Spleen (tissue), 13 donors: ENCODE data around the gene OLR1. TPM values are rescaled to one million over a fixed set of nuclear protein-coding genes. Genes with fewer than 3 reads are reported as not detected.
"Not testable (repeated sequence)": the region's sequence is repeated elsewhere in the genome, so short reads cannot be mapped to it uniquely, and the experiment has no call there.

Experiments used
- DNase-seq: peaks from one replicate; pipeline ENCODE4 v3.0.0-alpha.2; 2020
- H3K27ac ChIP-seq, 8 donors: fragments of 200-600 bp; sonication (generic) in 7 of 8; 1 replicate in 4 of 8; 2 replicates in 4 of 8; pipeline versions ENCODE4 v1.5.0 to v1.8.0; 2016 to 2021; ENCODE audit warnings: inconsistent platforms in 4 of 8, mild to moderate bottlenecking in 4 of 8, moderate library complexity in 1 of 8
- H3K27me3 ChIP-seq, 7 donors: fragments of 200-600 bp; sonication (generic) in 6 of 7; replicated peaks in 1 of 7; 1 replicate in 4 of 7; 2 replicates in 3 of 7; pipeline versions ENCODE4 v1.5.0 to v1.8.0; 2016 to 2021; ENCODE audit warnings: inconsistent platforms in 3 of 7, mild to moderate bottlenecking in 1 of 7
- H3K36me3 ChIP-seq, 6 donors: fragments of 200-600 bp; sonication (generic) in 5 of 6; 1 replicate in 4 of 6; 2 replicates in 2 of 6; pipeline versions ENCODE4 v1.5.0 to v1.8.0; 2016 to 2021; ENCODE audit warnings: inconsistent platforms in 2 of 6
- H3K4me1 ChIP-seq, 6 donors: fragments of 200-600 bp; sonication (generic) in 5 of 6; 1 replicate in 3 of 6; 2 replicates in 3 of 6; pipeline versions ENCODE4 v1.5.0 to v1.8.0; 2016 to 2021; ENCODE audit warnings: inconsistent platforms in 3 of 6
- H3K4me3 ChIP-seq, 8 donors: fragments of 200-600 bp; sonication (generic) in 7 of 8; 1 replicate in 4 of 8; 2 replicates in 4 of 8; pipeline versions ENCODE4 v1.5.0 to v1.8.0; 2016 to 2021; ENCODE audit warnings: inconsistent platforms in 4 of 8, mild to moderate bottlenecking in 4 of 8, moderate library complexity in 2 of 8
- H3K9me3 ChIP-seq, 8 donors: fragments of 200-600 bp; sonication (generic) in 7 of 8; 1 replicate in 4 of 8; 2 replicates in 4 of 8; pipeline versions ENCODE4 v1.5.0 to v1.8.0; 2016 to 2021; ENCODE audit warnings: inconsistent platforms in 4 of 8
- POLR2A ChIP-seq, 3 donors: fragments of 450-650 bp; IDR thresholded peaks; one replicate each; pipeline ENCODE4 v1.5.1; 2017; ENCODE audit warnings: antibody characterized with exemption in 3 of 3, mild to moderate bottlenecking in 1 of 3
- POLR2AphosphoS5 ChIP-seq, 3 donors: sonication (generic); formaldehyde crosslinking; IDR thresholded peaks; one replicate each; pipeline ENCODE4 v1.5.1; 2017; ENCODE audit warnings: antibody characterized with exemption in 3 of 3
- WGBS, 5 donors: extraction: QIAGEN DNeasy Blood & Tissue Kit in 3 of 5; methylation state at CpG; one replicate each; pipeline versions ENCODE4 v1.1.5 to v1.1.7; 2013 to 2018; 5-methylcytosine and 5-hydroxymethylcytosine counted together
- intact Hi-C: fragments of 100-400 bp; cut with DNase I; formaldehyde crosslinking; loops from one replicate; pipeline ENCODE4 v1.15.0; 2023; ENCODE audit warnings: low total_unique reads
- long read RNA-seq, 2 donors: transcript quantifications; one replicate each; lab custom pipeline, GENCODE V29; 2026
- polyA plus RNA-seq, 3 donors: library from polyadenylated mRNA; stranded (reverse); fragments of 200-250 nt; gene quantifications; one replicate each; pipeline ENCODE4 v1.2.1, GENCODE V29; 2013
- total RNA-seq, 7 donors: library from RNA; depleted of rRNA in 3 of 7; stranded (reverse); fragments of >200 nt in 3 of 7; fragmentation: NEBNext Ultra II Directional in 4 of 7; extraction: Animal tissue kit (Norgen Biotek cat#: 25700) in 4 of 7; gene quantifications; one replicate each; pipeline versions ENCODE4 v1.1.0 to v1.2.1, GENCODE V29; 2016 to 2021
- TF ChIP-seq, protein P1 (sequence below), 11 experiments: fragments of 200-600 bp in 7 of 11; fragments of 450-650 bp in 4 of 11; sonication (generic) in 4 of 11; IDR thresholded peaks in 8 of 11; conservative IDR thresholded peaks in 3 of 11; 1 replicate in 7 of 11; 2 replicates in 4 of 11; pipeline versions ENCODE4 v1.4.0 to v1.8.0; 2016 to 2021; ENCODE audit warnings: antibody characterized with exemption in 11 of 11, inconsistent platforms in 4 of 11, mild to moderate bottlenecking in 1 of 11
- donor health status: healthy with polysubstance abuse.
- donor health status: DM: no; HTN: no; CAD: no; lungs with moderate emphysema.
- donor health status: DM: no; HTN: no; CAD: no.
- donor health status: Bipolar disorder and iron deficiency.
- donor health status: healthy.
- donor health status: DM: no; HTN: no; CAD: no.
- donor health status: DM: yes; HTN: yes; CAD: no.

The OLR1 gene
- 10 to 100 TPM in 1 of 7 donors, 1 to 10 TPM in 3, not detected in 3; 1.2 to 10.5 (median 1.3) TPM for total RNA-seq
- under 1 TPM; 0.09 to 0.22 (median 0.13) TPM for polyA plus RNA-seq
- long read RNA-seq, donor 1: 0 reads
- long read RNA-seq, donor 2: 0 reads

DNA sequence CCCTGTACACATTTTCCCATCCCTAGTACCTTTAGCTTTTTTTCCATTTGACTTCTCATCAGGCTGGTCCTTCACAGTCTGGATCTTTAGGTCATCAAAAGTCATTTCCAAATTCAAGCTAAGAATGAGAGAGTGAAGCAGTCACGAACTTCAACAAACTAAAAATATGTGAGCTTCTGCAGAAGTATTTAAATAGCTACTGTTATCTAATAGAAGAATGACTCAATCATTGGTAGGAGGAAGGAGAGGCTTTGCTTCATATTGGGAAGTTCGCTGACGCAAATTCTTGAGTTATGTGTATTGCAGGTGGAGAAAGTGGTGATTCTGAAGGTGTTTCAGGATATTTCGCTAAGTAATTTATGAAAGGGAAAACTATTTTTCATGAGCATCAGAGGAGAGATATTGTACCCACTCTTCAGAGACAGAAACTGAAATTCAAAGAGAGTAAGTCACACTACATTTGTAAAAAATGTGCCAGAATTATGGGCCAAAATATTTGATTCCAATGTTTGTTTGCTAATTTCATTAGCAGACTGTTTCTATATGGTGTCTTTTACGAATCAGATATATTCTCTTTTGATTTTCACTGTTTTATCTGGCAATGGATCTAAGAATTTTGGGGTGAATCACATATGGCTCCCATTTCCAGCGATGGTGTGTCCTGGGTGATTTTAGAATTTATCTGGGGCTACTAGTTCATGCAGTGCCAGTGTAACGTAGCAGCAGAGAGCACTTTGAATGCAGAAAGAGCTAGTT, at the start of gene OLR1:
TSS of gene OLR1 (minus strand) at position 160 of the 756 bp plus-strand sequence. CDS start at position 105, 55 bp downstream.
- no peak for DNase-seq
- 59 to 72% (median 69%) methylated on average over 7 of the region's 7 CpGs for WGBS, 5 donors
- Histone ChIP-seq H3K27ac (no peak within 1 kb of the TSS), H3K9me3 (no peaks in the 10 kb centered on the region), H3K36me3 (no peaks in the 10 kb centered on the region), H3K4me3 (no peak within 1 kb of the TSS), H3K4me1 (peaks cover 0 to 14% (median 0%) of the 10 kb centered on the region in 6 donors), H3K27me3 (peaks cover 0 to 13% (median 0%) of the 10 kb centered on the region in 7 donors)
- intact Hi-C loops: no loop called here
- TF ChIP-seq, protein P1, sequence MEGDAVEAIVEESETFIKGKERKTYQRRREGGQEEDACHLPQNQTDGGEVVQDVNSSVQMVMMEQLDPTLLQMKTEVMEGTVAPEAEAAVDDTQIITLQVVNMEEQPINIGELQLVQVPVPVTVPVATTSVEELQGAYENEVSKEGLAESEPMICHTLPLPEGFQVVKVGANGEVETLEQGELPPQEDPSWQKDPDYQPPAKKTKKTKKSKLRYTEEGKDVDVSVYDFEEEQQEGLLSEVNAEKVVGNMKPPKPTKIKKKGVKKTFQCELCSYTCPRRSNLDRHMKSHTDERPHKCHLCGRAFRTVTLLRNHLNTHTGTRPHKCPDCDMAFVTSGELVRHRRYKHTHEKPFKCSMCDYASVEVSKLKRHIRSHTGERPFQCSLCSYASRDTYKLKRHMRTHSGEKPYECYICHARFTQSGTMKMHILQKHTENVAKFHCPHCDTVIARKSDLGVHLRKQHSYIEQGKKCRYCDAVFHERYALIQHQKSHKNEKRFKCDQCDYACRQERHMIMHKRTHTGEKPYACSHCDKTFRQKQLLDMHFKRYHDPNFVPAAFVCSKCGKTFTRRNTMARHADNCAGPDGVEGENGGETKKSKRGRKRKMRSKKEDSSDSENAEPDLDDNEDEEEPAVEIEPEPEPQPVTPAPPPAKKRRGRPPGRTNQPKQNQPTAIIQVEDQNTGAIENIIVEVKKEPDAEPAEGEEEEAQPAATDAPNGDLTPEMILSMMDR (IDR thresholded peaks at IDR 0.05 in 8 of 11, conservative IDR thresholded peaks at IDR 0.05 in 3 of 11): no peak
- no peak for TF ChIP-seq POLR2AphosphoS5 (IDR thresholded peaks at IDR 0.05)
- TF ChIP-seq POLR2A (IDR thresholded peaks at IDR 0.05): no peak

DNA sequence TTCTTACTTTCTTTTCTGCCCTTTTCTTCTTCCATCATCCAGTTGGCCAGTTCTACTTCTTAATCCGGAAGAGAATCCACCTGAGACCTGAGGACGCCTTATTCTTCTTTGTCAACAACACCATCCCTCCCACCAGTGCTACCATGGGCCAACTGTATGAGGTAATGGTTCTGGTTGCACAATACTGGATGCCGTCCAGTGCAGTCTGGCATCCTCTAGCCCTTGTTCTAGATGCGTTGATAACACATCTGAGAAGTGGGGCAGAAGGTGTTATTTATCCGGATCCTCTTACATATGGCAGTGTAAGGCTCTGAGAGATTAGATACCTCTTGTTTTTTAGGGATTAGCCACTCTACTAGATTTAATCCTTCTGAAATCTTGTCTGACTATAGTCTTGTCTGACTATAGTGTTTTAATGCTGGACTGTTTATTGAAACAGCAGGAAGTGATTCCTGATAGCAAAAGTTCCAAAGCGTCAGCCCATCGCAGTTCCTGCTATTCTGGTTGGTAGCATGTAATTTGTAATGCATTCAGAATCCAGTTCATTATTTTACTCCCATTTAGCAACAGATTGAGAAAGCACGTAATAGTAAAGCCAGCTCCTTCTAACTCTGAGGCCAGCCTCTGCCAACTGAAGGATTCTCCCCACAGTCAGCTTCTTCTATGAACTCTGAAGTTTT, 48.6 kb upstream of the OLR1 start:
- no peak overlapping the region for H3K4me3 ChIP-seq
- intact Hi-C loops: no loop called here
- no peak overlapping the region for H3K27ac ChIP-seq
- H3K27me3 ChIP-seq: no peaks in the 10 kb centered on the region
- H3K9me3 ChIP-seq: no peaks in the 10 kb centered on the region
- TF ChIP-seq, protein P1 (IDR thresholded peaks at IDR 0.05 in 8 of 11, conservative IDR thresholded peaks at IDR 0.05 in 3 of 11): no peak
- TF ChIP-seq POLR2AphosphoS5 (IDR thresholded peaks at IDR 0.05): peak in 1 of 3 donors; percentile 13
- H3K4me1 ChIP-seq: peaks cover 1 to 9% (median 7%) of the 10 kb centered on the region in 6 donors
- WGBS, 5 donors: 73 to 85% (median 81%) methylated on average over 8 of the region's 8 CpGs
- peaks cover 0 to 82% (median 55%) of the 10 kb centered on the region in 6 donors for H3K36me3 ChIP-seq
- DNase-seq: no peak

DNA sequence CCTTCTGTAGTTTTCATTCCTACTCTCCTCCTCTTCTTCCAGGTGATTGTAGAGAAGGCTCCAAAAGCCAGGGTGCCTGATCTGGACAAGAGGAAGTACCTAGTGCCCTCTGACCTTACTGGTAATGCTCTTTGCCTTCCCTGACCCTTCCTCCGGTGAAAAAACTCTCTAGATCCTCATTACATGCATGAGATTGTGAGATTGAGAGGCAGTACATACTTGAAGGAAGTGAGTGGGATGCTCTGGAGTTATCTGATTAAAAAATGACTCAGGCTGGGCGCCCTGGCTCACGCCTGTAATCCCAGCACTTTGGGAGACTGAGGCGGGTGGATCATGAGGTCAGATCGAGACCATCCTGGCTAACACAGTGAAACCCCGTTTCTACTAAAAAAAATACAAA, 46.1 kb upstream of the OLR1 start:
- Histone ChIP-seq H3K27me3 (no peaks in the 10 kb centered on the region), H3K27ac (no peak overlapping the region), H3K9me3 (no peaks in the 10 kb centered on the region), H3K4me3 (no peak overlapping the region), H3K36me3 (peaks cover 0 to 63% (median 50%) of the 10 kb centered on the region in 6 donors), H3K4me1 (peaks cover 6 to 33% (median 25%) of the 10 kb centered on the region in 6 donors)
- no peak for DNase-seq
- 89 to 94% (median 94%) methylated on average over 6 of the region's 6 CpGs for WGBS, 5 donors
- TF ChIP-seq POLR2A (IDR thresholded peaks at IDR 0.05): no peak
- TF ChIP-seq, protein P1 (IDR thresholded peaks at IDR 0.05 in 8 of 11, conservative IDR thresholded peaks at IDR 0.05 in 3 of 11): no peak
- no peak for TF ChIP-seq POLR2AphosphoS5 (IDR thresholded peaks at IDR 0.05)
- intact Hi-C loops: no loop called here

DNA sequence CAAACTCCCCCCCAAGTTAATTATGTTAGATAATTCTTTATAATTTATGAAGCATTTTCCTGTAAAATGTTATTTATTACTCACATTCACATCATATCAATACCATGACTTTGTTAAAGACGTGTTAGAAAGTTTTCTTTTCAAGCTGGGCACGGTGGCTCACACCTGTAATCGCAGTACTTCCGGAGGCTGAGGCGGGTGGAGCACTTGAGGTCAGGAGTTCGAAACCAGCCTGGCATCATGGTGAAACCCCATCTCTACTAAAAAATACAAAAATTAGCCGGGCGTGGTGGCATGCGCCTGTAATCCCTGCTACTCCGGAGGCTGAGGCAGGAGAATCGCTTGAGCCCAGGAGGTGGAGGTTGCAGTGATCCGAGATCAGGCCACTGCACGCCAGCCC, 44.0 kb upstream of the OLR1 start:
- WGBS, 5 donors: 77 to 91% (median 87%) methylated on average over 13 of the region's 13 CpGs
- H3K27ac ChIP-seq, DNase-seq, H3K27me3 ChIP-seq, H3K9me3 ChIP-seq, H3K4me3 ChIP-seq, intact Hi-C loops: not testable (repeated sequence)
- Histone ChIP-seq H3K36me3 (peaks cover 0 to 42% (median 29%) of the 10 kb centered on the region in 6 donors), H3K4me1 (peaks cover 6 to 45% (median 28%) of the 10 kb centered on the region in 6 donors)
